CD4-positive, alpha-beta T cell treated with Interleukin-2 at 100 ng/mL for 4 hours (primary cell): ENCODE results near the gene STK32C.

ENCODE experiments used
- DNase-seq: peaks from one replicate; pipeline ENCODE4 v3.0.0-alpha.2; 2020; ENCODE audit warnings: low spot score

The STK32C gene

DNA sequence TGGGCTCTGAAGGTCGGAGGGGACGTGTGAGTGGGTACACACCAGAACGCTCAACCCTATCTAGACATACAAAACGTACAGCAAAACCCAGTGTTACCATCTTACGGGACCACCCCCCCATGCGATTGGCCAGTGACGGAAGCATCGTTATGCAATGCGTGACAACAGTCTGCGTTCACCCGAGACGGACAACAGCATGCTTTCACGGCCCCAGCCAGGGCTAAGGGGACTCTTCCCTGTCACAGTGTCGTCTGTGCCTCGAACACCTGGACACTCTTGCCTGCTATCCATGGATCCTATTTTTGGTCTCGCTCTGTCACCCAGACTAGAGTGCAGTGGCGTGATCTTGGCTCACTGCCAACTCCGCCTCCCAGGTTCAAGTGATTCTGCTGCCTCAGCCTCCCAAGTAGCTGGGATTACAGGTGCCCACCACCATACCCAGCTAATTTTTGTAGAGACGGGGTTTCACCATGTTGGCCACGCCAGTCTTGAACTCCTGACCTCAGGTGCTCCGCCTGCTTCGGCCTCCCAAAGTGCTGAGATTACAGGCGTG is 97.7 kb downstream of the STK32C start:
- DNase-seq, result no peak

DNA sequence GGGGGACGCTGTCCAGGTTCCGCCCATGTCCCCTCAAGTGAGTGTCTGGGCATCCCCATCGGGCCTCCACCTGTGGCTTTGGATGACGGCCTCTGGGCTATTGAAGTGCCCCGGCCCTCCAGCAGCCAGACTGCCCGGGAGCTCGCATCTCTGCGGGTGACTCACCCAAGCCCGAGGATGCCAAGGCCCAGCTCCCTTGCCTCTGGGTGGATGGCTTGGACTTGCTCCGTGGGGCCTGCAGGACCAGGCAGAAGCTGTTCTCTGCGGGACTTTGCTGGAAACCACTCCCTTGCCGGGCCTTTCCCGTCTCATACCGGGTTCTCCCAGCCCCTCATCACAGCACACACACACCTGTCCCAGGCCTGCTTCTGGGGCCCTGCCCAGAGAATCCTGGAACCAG is 98.6 kb downstream of the STK32C start:
- no peak for DNase-seq

DNA sequence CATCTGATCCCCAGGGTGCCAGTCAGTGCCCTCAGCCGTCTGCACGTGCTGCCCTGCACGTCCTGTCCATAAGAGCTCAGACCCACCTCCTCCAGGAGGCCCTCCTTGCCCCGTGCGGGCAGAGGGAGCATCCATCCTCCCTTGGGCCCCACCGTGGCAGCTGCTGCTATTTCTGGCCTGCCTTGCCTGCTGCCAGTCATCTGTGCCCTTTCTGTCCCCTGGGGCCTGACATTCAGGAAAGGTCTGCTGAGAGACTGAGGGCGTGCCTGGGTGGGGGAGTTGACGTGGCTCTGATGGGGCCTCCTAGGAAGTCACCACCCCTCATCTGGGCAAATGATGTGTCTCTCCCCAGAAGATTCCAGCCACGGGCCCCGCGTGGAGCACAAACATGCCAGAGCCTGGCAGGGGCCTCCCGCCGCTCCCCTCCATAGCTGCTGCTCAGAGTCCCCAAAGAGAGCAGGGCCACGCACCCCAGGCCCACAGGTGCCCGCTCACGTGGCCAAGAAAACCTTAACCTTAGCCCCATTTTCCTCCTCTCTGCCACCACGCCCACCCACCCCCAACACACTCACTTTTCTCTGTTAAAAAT is 99.2 kb downstream of the STK32C start:
- no peak for DNase-seq

DNA sequence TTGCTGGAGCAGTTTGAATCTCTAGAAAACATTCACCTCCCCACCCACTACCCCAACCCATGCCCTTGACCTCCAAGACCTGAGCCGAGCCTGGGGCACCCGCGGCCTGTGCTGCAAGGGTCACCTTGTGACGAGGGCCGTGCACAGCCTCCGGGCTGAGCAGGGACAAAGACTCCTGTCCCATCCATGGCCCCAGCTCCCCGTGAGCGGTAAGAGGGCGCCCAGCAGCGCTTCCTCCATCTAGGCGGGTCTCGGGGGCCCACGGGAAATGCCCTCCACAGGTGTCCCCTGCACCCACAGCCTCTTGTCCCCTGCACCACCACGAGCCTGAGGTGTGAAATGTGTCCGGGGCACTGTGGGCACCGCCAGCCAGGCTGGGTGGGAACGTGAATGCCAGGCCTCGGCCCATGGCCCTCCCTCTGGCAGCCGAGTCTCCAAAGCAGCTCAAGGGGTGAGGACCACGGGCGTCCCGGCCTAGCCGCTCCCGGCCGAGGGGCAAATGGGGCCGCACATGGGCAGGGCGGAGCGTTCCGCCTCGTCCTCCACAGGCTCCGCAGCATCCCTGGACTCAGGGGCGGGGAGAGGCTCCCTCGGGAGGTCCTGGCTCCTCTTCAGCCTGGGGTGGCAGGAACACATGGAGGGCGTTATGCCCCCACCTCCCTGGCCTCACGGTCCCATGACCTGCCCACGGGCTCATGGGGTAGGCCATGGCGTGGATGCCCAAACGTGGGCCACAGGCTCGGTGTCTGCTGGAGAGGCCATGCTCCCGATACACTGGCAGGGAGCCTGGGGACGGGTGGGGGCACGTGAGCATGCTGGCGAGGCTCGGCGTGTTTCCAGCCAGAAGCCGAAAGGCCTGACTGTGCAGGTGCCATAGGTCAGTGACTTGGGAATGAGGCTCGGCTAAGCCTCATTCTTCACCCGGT is 100.0 kb downstream of the STK32C start:
- no peak for DNase-seq

DNA sequence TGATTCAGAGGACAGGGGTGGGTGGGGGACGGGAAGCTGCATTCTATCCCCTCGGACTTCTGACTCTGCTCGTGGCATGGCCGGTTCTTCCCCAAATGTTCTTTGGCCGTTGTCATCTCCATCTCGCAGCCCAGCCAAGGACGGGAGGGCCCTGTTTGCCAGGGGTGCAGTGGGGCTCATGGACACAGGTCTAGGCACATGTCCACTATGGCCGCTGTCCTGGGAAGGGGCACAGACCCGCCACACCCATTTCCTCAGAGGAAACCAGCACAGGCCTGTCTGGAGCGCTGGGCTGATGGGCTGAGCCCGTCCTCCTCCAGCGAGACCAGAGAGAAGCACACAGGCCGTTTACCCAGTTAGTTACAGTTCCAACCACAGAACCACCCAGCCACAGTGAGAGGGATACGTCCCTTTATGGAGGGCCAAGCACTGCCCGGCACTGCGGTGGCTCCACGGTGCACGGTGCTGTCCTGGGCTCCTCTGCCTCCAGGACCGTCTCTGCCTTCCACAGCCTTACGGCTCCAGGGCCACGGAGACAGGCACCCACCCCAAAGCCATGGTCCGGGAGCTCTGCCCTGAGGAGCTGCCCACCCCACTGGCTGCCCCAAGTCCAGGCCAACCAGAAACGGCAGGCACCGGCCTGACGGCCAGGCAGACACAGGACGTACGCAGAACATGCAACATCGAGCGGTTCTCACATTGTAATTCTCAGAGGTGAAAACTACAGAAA is 100.8 kb downstream of the STK32C start:
- DNase-seq, result no peak

DNA sequence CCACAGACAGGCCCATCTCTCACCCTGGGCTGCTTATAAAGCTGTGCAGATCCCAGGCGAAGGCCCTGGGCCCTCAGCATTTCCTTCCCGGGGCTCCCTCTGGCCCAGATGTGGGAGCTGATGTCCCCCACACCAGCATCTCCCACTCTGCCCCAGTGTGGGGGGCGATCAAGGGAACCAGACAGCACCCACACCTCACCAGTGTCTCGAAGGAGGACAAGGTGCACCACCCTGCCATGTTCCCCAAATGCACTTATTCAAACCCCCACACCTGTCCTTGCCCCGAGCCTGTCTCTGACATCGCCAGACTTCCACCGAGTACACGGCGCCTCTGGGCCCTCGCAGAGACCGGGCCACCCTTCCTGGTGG is 101.4 kb downstream of the STK32C start:
- DNase-seq, result no peak

DNA sequence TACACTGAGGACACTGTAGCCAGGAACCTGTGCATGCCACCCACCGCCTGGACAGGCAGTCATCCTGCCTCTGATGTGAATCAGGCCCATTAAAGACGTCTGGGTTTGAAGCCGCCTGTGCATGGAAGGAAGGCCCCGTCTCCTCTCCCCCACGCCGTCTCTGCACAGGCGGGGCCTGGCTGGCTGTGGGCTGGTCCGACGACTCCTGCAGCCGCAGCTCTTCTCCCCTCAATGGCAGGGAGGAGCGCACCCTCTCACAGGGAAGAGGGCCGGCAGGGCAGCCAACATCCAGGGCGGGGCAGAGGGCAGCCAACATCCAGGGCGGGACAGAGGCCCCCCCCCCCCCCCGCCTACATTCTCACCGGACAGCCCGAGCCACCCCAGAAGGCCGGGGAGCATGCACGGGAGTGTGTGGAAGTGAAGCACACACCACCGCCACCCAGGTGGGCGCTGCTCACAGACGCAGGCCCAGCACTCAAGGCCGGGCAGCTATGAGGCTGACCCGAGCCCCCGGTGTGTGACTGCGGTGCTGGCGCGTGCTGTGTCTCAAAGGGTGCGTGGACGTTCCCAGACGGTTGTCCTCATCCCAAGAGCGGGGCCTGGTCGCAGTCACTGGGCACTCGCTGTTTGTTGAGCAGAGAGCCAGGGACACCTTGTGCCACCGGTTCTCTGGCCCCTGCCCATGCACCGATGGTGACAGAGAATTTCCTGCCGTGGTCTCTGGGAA is 101.9 kb downstream of the STK32C start:
- no peak for DNase-seq

DNA sequence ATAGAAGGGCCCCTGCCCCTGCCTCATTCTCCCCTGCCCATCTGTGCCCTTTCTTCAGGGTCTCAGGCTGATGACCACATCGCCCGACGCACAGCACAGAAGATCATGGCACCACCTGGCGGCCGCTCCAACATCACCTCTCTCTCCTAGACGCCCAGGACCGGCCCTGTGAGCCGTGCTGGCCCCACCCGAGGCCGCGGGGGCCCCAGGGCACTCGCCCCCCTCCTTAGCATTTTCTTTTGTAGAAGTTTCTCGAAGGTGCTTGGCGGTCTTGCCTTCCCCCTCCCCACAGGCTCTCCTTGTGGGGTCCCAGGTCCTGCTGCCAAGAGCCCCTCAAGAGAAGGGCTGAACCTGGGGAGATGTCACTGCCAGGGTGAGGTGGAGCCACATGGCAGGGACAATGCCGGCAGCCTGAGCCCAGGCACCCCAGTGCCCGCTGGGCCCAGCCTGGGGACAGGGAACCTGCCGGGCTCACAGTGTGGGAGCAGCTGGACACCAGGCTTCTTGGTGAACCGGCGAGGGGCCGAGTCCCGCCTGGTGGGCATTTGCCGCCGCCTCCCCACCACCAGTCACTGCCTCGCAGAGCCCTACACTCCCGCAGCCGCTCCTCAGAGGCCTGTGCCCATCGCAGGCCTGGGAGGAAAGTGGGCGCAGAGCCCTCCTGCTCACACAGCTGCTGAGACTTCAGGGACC is 102.8 kb downstream of the STK32C start:
- DNase-seq, result no peak

DNA sequence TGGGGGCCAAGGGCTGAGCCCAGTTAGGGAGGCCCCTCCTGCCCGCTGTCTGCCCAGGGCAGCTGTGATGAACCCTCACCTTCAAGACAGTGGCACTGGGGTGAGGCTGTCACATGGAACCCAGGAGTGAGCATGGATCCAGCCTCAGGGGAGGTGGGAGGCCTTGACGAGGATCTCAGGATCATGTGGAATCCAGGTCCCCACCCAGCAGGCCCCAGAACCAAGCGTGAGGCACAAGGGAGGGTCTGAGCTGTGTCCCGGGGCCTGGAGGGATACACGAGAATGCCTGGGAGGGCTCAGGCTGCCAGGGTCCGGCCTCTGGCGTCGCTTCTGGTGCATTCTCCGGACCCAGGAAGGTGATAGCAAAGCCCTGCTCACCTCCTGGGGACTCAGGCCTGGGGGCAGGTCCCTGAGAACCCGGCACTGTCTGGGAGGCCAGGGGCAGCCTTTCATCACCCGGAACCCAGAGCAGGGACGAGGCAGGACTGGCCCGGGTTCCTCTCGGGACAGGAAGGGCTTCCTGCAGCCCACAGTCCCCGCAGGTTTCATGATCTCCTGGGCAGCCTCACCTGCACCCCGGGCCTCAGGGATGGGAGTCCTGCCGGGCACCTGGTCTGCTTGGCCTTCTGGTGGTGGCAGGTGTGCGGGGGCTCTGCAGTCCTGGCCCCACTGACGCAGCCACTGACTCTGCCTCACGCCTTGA is 103.5 kb downstream of the STK32C start:
- DNase-seq, result no peak

DNA sequence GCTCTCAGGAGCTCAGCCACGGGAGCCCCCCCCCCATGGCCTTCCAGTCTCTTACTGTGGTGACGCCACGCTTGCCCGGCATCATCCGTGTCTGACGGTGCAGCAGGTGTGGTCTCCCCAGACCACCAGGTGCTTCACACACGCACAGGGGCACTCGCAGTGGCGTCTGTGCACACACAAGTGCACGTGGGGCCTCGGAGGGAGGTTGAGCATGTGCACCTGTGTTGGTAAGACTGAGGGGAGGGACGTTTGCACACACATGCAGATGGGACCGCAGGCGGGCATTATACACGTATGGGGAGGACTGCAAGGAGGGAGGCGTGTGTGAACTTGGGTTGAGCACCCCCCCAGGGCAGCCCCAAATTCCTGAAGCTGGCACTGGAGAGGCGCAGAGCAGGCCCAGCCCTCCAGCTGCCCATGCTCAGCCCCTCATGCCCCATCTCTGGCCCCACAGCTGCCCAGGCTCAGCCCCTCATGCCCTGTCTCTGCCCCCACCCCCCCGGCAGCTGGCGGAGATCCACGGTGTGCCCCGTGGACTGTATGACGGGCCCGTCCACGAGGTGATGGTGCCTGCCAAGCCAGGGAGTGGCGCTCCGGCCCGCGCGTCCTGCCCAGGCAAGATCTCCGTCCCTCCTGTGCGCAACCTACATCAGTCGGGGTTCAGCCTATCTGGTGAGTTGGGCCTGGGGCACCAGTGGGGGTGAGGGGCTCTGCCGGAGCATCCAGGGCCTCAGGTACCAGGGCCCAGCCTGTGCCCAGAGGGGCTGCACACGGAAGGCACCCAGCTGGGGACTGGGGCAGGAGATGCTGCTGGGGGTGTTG is 104.3 kb downstream of the STK32C start:
- DNase-seq, result no peak

DNA sequence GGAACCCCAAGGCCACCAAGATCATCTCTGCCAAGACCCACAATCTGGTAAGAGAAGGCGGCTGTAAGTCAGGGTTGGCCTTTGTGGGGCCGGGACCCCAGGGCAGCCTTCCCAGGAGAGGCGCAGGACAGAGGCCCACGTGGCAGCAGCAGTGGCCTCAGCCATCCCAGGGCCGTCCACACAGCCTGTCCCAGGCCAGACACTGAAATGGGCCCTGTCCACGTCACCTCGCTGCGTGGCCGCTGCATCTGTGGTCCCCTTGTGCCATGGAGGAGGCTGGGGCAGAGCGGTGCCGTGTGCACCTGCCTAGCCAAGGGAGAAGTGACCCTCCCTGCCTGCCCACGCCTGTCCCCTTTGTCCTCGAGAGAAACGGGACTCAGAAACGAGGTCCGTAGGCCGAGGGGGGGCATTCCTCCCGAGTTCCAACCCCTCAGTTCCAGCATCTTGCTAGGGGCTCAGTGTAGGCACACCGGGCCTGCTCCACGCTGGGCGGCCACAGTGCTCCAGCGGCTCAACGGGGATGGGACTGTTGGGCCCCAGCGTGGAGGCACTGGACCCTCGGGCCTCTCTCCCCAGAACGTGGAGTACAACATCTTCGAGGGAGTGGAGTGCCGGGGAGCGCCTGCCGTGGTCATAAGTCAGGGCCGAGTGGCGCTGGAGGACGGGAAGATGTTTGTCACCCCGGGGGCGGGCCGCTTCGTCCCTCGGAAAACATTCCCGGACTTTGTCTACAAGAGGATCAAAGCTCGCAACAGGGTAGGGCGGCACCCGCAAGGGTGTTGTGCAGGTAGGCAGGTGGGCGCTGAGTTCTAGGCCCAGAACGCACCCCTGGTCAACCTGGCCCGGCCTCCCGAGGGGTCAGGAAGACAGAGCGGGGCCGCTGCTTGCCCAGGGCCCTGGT is 105.4 kb downstream of the STK32C start:
- DNase-seq, result no peak

DNA sequence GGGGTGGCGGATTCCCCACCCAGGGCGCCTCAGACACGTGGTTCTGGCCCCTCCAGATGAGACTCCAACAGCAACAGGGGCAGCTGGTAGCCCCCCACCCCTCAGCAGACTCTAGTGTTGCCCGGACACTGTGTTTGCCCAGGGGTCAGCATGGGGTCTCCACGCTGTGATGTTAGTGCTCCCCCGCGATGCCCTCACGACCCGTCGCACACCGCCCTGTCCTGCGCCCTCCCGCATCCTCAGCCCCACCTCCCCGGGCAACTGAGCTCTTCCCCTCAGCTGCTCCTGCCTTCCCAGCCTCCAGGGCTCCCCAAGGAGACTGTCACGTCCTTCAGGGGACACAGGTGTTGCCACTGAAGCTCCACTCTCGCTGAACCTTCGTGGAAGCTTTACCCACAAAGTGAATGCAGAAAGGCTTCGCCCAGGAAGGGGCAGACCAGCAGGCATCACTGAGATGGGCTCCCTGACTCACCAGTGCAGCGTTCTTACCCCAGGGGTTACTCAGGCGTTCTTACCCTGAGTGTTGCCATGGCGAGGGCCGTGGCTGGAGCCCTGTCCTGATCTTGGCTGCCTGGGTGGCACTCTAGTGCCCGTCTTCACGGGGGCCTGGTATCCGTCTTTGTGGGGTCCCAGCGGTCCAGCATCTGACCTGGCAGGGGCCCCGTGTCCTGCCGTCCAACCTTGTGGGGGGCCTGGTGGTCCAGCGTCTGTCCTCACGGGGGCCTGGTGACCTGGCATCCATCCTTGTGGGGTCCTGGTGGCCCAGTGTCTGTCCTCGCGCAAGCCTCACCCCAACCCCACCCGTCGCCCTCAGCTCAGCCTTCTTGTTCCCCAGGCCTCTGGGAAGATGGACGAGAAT is 106.4 kb downstream of the STK32C start:
- no peak for DNase-seq

DNA sequence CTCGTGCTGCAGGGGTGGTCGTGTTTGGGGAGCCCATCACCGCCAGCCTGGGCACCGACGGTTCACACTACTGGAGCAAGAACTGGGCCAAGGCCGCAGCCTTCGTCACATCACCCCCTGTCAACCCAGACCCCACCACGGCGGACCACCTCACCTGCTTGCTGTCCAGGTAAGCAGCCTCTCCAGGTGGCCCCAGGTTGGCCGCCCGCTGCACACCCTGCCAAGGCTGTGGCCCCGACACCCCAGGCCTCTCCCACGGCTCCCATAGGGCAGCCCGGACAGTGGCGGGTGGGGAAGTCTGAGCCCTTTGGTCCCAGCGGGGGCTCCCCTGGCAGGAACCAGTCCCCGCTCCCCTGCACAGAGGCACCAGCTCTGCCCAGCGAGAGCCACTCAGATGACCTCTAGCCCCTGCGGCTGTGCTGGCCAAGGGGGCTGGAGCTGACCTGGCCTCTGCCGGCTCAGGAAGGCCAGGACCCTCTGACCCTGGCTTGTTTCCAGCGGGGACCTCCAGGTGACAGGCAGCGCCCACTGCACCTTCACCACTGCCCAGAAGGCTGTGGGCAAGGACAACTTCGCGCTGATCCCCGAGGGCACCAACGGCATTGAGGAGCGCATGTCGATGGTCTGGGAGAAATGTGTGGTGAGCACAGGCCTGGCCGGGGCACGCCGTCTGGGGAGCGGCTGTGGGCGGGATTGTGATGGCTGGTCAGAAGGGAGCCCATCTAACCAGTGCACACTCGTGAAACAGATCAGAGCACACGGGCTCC is 107.2 kb downstream of the STK32C start:
- no peak for DNase-seq

DNA sequence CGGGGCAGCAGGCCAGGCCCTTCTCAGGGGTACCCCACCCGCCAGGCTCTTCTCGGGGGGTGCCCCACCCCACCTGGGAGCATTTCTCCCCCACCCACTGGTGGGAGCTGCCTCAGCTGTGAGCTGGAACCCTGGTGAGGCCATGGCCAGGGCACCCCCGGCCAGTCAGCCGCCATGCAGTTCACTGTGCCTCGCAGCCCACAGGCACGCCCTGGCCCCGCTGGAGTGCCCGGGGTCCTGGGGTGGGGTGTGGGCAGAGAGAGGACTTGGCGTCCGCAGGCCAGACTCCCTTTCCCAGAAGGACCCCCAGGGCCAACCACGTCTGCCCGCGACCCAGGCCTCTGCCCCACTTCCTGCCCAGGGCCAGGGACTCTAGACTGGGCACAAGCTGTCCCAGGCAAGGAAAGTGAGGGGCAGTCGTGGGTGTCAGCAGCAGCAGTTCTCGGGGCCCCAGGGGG is 107.9 kb downstream of the STK32C start:
- DNase-seq, result no peak

DNA sequence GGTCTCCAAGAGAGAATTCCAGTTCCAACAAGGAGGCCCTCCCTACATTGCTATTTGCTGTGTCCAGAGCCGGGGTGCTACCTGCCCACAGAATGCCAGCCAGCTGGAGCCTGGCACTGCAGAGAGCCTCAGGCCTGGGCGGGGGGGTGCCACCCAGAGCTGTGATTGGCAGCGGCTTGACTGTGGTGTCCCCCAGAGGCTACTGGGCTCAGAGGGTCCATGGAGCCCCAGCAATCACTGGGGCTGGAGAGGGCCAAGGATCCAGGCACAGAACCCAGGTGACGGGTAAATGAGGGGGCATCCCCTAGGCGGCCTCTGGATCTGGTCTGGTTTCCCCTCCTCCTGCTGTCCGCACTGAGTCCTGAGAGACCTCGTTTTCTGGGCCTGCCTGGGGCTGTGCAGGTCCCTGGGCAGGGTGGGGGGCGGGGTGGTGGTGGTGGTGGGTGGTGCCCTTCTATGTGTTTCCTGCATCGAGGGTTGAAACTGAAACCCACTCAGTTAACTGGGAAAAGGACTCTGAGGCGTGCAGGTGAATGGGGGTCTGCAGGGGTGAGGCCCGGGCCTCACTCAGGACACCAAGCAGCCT is 108.4 kb downstream of the STK32C start:
- no peak for DNase-seq

DNA sequence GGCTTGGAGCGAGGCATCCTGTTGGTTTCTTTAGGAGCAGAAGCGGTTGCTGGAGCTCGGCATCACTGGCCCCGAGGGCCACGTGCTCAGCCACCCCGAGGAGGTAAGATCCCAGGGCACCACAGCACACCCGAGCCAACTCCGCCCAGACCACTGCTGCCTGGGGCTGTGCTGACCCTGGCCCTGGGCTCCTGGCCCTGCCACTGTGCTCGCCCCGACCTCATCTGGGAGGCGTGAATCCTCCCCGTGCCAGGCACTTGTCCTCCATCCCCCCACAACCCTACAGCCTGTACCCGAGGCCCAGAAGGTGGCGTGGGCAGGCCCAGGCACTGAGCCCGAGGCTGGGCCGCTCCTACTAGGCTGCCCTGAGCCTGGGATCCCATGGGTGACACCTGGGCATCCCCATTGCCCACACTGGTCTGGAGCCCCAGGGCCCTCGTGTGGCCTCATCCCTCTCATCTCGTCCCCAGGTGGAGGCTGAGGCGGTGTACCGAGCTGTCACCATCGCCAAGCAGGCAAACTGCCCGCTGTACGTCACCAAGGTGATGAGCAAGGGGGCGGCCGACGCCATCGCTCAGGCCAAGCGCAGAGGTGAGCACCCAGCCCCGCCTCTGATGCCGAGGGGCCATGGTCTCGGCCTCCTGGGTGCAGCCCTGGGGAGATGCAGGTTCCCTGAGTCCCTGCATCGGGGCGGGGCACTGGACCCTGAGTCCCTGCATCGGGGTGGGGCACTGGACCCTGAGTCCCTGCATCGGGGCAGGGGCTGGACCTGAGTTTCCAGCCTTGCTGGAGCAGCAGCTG is 109.2 kb downstream of the STK32C start:
- DNase-seq, result no peak
